SW 1271 (cell line): ENCODE data around the gene PTPRN2.
"Not testable (repeated sequence)": the region's sequence is repeated elsewhere in the genome, so short reads cannot be mapped to it uniquely, and the experiment has no call there.

Experiments
- DNase-seq, 2 experiments: peaks; one replicate each; lab custom pipeline; 2025; lab: John Stamatoyannopoulos, UW

PTPRN2 gene

DNA sequence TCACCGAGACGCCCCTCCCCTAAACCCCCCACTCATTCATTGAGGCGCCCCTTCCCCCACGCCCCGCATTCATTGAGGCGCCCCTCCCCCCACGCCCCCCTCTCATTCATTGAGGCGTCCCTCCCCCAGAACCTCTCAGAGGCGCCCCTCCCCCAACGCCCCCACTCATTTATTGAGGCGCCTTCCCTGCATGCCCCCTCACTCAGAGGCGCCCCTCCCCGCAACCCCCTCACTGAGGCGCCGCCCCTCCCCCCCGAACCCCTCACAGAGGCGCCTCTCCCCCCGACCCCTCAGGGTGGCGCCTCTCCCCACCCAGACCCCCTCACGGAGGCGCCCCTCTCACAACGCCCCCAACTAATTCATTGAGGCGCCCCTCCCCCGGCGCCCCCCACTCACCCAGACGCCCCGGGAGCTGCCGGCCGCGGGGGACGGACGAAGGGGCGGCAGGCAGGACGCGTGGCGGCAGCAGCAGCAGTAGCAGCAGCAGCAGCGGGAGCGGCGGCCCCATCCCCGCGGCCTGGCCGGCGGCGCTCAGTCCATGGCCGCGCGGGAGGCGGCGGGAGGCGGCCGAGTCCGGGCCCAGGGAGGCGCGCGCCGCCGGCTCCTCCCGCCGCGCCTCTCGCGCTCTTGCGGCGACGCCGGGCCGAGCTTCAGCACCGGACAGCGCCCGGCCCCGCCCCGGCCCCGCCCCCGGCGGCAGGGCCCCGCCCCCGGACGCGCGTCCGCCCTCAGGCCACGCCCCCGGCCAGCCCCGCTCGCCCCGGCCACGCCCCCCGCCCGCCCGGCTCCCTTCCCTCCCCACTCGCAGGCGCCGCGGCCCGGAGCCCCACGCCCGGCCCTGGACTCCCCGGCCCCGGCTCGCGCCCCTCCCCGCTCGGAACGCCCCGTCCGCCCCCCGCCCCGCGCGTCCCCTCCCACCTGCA is at the start of gene PTPRN2:
TSS of gene PTPRN2 (minus strand) at position 662 of the 923 bp plus-strand sequence.
- DNase-seq: no peak

DNA sequence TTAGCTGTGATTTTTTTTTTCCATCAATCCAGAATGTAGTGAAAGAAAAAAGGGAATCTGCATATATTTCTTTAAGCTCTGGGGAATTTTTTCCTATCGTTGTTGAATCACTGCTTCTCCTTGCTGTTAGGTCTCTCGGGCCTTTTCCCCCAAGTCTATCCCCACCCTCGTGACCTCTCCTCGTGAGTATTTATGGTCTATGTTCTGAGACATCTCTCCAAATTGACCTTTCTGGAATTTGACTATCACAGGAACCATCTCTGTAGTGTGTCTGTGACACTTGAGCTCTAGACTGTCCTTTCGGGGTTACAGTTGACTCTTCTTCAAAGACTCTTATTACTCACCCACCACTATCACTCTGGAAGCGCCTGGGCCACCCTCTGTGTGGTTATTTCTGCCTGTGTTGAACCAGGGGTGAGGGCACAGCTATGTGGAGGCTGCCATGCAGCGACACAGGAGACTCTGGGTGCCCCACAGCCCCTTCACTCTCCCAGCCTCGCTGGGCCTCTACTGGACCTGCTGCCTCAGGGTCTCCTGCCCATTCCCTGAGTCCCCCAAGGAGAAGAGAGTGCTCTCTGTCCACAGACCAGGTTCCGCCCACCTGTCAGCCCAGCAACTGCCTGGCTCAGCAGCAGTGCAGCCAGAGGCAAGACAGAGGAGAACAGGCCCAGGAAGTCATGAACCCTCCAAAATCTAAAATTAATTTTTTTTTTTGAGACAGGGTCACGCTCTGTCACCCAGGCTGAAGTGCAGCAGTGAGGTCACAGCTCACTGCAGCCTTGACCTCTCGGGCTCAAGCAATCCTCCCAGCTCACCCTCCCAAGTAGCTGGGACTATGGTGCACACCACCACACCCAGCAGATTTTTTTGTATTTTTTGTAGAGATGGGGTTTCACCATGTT is 45.7 kb upstream of the PTPRN2 start:
- no peak for DNase-seq

DNA sequence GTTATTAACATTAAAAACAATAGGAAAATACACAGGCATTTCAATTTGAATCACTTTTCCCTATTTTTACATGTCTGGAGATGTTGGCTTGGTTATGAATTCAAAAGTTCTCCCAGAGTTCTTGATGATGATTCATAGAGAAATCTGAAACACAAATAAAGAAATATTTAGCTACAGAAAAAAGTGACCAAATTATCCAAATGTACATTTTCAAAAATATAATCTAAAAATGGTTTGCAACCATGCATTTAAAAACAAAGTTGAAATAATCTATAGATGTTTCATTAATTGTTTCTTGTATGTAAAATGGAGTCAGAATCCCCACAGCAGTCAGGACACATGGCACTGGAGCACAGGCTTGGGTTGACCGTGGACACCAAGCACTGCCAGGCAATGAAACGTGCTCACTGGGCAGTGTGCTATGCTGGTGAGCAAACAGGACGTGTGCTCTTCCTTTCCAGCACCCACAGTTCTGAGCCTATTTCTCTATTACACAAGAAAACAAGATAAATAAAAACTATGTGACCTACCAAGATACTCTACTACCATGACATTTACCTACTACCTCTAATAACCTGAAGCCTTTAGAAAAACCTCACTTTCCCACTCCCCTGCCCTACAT is 44.1 kb upstream of the PTPRN2 start:
- DNase-seq: no peak

DNA sequence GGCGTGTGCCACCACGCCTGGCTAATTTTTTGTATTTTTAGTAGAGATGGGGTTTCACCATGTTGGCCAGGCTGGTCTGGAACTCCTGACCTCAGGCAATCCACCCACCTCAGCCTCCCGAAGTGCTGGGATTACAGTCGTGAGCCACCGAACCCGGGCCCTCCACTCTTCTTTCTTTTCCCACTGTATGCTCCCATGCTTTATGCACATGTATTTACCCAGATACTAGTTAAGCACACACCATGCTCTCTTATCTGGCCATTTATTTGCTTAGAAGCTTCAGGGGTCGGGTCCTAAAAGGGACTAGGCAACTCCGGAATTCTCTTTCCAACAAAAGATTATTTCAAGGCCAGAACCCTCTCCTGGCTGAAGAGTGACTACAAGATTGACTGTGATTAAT is 38.7 kb upstream of the PTPRN2 start:
- DNase-seq: not testable (repeated sequence)

DNA sequence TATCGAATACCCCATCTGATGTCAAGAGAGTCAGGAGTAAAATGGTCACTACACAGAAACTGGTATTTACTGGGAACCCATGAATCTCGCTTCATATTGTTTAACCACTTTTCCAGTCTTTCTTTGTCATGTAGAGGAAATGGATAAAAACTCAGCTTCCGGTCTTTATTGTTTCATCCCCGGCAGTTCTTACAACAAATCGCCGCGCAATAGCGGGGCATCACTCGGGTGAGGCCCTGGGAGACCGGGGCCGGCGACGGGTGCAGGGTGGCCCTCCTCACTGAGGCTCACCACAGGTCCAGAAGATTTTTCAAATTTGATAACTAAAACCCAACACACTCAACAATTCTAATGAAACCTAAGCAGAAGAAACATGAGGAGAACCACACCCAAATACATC is 35.6 kb upstream of the PTPRN2 start:
- DNase-seq: no peak

DNA sequence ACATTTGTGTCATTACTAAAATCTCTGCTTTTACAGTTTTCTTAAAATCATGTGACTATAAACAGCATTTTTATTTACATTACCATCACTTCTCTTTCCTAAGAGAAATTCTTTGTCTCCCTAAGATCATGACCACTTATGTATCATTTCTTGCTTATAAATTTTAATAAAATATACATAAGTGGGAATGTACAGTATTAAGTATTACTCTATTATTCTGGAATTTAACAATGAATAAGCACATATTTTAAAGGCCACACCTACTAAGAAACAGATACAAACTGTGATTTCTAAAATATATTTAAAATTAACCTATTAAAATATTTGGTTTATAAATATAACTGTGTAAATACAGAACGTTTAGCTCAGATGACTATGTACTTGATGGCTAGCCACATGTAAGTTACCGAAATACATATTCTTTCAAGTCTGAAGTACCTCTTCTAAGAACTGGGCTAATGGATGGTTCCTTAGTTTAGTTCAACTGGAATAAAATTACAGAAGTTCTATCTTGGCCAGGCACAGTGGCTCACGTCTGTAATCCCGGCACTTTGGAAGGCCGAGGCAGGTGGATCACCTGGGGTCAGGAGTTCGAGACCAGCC is 33.3 kb upstream of the PTPRN2 start:
- DNase-seq: no peak

DNA sequence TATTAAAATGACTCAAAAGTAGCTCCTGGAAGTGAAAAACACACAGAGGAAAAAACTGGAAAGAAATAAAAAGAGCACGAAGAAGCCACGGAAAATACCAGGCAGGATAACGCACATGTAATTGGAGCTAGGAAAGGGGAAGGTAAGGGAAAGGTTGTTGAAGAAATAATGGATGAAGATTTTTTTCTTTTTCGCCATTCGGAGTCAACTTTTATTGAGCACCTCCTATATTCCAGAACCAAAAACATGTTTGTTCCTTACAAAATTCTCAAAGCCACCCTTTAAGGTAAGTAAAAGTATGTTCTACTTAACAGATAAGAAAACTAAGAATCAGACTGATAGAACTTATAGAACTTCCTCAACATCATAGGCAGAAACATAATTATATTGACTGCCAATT is 32.8 kb upstream of the PTPRN2 start:
- no peak for DNase-seq

DNA sequence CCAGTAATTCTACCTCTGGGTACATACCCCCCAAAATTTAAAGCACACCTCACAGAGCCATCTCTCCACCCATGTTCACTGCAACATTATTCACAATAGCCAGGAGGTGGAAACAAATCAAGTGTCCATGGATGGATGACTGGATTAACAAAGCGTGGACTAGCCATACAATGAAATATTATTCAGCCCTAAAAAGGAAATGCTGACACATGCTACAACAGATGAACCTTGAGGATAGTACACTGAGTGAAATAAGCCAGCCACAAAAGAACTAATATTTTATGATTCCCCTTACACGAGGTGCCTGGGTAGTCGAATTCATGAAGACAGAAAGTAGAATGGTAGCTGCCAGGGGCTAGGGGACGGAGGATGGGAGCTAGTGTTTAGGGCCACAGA is 31.1 kb upstream of the PTPRN2 start:
- no peak for DNase-seq

DNA sequence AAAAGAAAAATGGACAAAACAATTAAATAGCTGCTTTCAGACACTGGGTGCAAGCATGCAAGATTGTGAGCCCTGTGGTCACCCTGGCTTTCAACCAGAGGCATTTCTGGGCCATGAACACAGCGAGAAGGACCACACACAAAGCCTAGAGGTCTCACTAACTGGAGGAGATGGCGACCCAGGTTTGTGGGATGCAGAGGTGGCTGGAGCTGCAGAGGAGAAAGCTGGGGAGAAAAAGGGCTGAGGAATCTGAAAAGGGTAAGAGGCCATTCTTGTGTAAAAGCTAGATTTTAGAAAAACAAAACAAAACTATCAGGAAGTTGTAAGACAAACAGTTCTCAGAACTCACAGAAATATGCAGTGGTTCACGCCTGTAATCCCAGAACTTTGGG is 30.1 kb upstream of the PTPRN2 start:
- no peak for DNase-seq

DNA sequence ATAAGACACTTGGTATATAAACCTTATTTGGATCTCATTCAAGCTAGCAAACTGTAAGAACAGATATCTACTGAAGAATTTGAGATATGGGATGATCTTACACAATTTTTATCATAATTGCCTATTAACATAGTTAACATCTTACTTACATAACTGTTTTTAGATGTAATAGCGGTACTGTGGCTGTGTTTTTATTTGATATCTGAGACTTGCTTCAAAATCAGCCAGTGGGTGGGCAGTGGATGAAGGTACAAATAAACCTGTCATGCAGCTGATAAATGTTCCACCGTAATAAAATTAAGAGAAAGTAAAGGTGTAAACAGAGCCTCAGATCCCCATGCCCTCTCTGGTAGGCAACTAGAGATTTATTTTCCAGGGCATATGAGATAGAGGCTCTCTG is 28.4 kb upstream of the PTPRN2 start:
- no peak for DNase-seq

DNA sequence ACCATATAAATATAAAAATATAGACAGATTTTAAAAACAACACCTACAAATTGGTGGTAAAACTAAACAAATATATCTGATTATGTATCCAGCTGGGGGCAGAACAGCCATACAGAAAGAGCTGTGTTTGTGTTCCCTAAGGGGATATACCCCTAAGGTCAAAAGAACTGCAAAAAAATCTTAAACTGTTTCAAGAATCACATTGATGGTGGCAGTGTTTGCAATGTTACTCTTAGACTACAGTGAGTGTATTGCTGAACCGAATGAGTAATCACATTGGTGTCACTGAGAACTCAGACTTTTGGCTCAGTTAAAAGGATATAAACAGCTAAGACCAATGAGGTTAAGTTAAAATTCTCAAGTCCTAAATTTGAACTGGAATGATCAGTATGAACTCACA is 27.1 kb upstream of the PTPRN2 start:
- DNase-seq: no peak

DNA sequence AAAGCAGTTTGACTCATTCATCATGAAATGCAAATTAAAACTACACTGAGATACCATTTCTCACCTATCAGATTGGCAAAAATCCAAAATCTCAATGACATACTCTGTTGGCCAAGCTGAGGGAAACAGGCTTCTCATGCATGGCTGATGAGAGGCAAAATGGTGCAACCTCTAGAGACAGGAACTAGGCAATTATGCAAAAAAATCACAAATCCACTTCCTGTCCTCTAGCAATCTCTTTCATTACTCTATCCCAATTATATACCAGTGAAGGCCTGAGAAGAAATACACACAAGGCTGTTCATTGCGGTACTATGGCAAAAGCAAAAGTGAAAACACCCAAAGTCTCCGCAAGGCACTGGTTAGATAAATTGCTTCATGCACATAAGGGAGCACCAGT is 25.9 kb upstream of the PTPRN2 start:
- DNase-seq: no peak

DNA sequence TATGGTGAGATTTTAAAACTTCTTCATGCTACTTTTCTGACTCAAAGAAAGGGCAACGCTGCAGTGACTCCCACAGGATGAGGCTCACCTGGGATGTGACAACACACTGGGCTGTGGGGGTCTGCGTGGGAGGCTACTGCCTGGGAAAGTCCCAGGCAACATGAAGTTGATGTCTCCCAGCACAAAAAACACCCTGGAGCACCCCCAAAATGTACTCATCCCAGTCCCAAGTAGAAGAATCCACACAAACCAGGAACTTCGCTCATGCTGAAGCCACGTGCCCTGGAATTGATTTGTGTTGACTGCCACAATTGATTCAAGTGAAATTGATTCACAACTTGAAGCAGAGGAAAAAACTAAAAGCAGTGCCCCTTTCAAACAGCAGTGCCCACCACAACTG is 24.9 kb upstream of the PTPRN2 start:
- no peak for DNase-seq

DNA sequence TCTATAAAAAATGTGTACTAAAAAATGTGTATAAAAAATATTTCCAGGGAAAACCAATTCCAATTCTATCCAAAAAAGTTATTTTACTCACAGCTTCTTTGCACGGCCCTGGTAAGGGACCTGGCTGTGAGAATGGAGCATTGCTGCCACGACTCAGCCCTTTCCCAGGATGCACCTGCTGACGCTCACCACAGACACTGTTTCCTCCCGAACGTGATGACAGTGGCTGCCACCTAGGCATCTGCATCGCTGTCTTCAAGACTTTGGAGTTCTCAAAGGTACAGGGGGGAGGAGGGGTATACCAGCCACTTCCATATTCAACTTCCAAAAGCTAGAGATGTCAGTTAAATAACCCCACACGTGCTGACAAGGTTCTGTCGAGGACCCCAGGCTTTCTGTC is 23.9 kb upstream of the PTPRN2 start:
- DNase-seq: no peak

DNA sequence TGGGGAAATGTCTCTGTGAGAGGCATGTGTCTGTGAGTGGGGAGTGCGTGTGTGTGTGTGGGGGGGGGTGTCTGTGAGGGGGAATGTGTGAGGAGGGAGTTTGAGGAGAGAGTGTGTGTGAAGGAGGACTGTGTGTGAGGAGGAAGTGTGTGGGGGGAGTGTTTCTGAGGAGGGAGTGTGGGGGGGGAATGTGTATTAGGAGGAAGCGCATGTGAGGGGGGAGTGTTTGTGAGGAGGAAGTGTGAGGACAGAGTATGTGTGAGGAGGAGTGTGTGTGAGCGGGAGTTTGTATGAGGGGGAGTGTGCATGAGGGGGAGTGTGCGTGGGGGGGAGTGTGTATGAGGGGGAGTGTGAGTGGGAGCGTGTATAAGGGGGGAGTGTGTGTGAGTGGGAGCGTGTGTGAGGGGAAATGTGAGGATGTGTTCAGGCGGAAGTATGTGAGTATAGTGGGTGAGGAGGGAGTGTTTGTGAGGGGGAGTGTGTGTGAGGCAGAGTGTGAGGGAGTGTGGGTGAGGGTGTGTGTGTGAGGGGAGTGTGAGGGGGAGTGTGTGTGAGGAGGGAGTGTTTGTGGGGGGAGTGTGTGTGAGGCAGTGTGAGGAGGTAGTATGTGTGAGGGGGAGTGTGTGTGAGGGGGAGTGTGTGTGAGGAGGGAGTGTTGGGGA is 21.8 kb upstream of the PTPRN2 start:
- DNase-seq: no peak

DNA sequence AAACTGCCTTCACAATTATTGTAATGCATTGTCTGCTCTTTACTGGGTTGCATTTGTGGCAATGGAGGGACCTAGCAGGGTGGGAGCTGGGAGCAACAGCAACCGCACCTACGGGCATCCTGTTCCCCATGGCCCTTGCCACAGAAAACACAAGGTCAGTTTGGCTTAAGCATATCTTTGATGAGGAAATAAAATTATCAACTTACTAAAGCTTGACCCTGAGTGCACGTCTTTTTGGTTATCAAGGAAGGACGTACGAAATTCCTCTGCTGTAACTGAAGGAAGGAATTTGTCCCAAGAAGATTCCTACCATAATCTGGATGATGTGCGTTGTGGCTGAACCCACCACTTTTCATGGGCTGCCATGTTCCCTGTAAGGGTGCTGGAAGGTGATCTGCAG is 19.9 kb upstream of the PTPRN2 start:
- DNase-seq: no peak

DNA sequence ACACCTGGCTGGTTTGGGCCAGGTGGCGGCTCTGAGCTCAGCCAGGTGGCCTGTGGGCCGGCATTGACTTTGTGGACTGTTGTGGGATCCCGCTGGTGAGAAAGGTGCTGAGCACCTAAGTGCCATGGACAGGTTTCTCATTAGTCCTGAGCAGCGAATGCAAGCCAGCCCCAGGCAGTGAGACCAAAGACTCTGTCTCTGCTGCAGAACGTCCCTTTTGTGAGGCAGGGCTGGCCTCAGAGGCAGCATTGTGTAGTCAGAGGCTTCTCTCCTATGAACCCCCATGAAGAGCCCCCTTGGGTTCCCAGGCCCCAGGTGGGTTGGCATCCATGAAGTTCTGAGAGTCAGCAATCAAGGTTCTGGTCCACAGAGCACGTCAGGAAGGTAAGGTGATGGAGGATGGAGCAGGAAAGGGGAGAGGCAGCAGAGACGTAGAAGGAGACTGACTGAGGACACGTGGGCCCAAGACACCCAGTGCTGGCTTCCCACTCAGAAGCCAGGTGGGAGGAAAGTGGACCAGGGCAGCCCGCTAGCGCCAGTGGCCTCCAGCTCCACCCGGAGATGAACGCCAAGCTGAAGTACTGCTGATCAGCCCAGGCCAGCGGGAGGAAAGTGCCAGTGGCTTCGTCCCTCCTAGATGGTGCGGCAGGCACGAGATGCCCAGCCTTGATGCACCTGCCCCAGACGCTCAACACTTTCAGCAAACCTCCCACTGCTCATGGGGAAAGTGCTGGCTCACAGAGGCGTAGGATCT is 19.2 kb upstream of the PTPRN2 start:
- DNase-seq: no peak

DNA sequence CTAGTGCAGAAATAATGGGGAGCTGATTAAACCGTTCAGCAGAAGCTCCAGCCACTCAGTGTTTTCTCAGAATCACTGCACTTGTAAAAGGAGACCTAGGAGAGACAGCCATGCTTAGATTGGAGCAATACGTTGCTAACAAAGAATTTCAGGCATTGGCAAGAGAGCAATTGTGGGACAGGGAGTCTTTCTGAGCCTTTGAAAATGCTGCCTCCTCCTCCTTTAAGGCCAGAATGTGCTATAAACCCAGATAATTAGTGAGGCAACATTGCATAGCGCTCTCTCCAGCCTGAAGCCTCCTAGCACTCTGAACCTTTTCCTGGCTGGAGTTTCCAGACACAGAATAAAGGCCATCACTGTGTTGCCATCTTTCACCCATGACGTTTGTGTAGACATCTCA is 18.5 kb upstream of the PTPRN2 start:
- no peak for DNase-seq

DNA sequence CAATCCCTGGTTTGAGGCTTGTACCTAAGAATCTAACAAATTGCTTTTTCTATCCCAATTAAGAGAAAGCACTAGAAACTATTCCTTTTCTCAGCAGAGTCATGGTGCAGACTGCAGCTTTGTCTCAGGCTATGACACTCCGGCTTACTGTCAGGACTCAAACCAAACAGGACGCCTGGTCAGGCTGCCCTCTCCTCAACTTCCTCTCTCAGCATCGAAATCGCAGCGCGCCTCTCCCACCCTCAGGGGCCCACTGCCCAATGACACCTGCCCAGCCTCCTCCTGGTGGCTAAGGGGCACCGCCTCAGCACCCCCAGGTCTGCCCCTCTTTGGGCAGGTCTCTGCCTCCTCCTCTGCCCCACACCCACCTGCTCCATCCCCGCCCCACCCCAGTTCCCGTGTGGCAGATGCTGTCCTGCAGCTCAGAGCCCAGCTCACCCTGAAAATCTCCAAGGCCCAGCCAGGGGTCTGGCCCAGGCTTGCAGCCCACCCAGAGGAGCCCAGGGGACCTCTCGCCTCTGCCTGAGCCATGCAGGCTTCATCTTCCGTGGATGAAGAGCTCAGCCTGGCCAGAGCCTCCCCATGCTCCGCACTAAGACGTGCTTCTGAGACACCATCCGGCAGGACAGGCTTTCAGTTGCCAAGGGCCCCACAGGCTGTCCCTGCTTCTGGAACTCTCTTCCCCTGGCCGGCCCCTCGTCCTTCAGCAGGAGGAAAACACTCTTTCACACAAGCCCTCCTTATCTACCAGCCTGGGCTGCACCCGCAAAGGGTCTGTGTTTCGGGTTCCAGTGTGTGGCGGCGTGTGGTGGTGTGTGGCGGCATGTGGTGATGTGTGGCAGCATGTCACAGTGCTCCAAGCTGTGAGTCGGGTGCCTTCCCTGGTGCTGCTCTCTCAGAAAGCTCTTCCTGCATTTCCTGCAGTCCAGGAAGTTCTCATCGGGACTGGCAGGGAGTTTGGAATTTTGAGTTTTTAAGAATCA is 16.4 kb upstream of the PTPRN2 start:
- DNase-seq: no peak
